ENCODE data around the gene MYBBP1A.

MYBBP1A gene

DNA sequence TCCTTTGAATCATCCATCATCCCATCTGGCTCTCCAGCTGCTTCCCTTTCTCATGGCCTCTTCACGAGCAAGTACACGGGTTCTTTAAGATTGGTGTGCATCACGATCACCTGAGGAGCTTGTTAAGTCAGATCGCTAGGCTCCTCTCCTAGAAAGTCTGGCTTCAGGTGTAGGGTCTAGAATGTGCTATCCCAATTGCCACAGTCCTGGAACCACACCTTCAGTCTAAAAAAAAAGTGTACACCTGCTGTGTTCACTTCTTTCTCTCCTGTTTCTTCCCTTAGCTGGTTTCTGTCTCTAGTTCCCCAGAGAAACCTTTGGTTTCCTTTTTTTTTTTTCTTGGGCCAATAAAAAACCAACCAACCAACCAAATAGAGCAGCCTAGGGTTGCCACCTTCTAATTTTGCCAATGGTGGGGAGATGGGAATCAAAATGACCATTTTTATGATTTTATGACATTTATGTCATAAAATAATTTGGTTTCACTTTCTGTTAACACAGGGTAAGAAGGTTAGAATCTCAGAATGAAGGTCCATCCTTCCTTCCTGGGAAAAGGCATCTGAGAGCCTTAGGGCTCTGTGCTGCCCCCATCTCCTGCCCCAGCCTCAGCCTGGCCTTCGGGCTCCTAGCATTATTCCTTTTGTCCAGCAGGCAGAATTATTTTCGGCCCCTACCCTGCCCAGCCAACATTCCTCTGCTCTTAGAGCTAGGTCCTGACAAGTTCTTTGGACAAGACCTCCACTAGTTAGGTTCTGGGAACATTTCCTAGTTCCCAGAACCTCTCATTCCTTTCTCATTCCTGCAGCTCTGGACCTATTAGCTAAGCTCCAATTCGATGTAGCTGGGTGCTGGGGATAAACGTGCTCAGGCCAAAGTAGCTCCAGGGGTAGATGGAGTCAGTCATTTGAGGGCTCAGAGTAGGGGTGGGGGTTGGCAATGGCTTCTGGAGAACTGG lies 7.1 kb upstream of the MYBBP1A start:
- H3K9ac ChIP-seq (ENCODE audit: low read length), result no peak overlapping the region
- H3K27me3 ChIP-seq (ENCODE audit: control insufficient read depth in 1 of 2, insufficient read depth in 2 of 2, low read length in 2 of 2), result no peaks in the 10 kb centered on the region
- no peaks in the 10 kb centered on the region for H3K36me3 ChIP-seq (ENCODE audit: insufficient read depth, low read length)
- no peak overlapping the region for H3K27ac ChIP-seq (ENCODE audit: low read depth, low read length)
- H3K4me3 ChIP-seq (ENCODE audit: low read depth in 1 of 2, low read length in 2 of 2), result no peak overlapping the region
- H3K9me3 ChIP-seq (ENCODE audit: low read length), result no peaks in the 10 kb centered on the region
- H3K4me1 ChIP-seq (ENCODE audit: insufficient read depth, low read length), result no peaks in the 10 kb centered on the region

- peaks cover 6% of the 10 kb centered on the region for H3K4me1 ChIP-seq (ENCODE audit: insufficient read depth, low read length)
- no peaks in the 10 kb centered on the region for H3K27me3 ChIP-seq (ENCODE audit: control insufficient read depth in 1 of 2, insufficient read depth in 2 of 2, low read length in 2 of 2)
- no peak overlapping the region for H3K9ac ChIP-seq (ENCODE audit: low read length)
- H3K4me3 ChIP-seq (ENCODE audit: low read depth in 1 of 2, low read length in 2 of 2), result no peak overlapping the region
- H3K36me3 ChIP-seq (ENCODE audit: insufficient read depth, low read length), result no peaks in the 10 kb centered on the region
- no peaks in the 10 kb centered on the region for H3K9me3 ChIP-seq (ENCODE audit: low read length)
- no peak overlapping the region for H3K27ac ChIP-seq (ENCODE audit: low read depth, low read length)
Measured at GRCh38 chr17:4560837-4561256, 5.7 kb upstream of the MYBBP1A start.

- no peaks in the 10 kb centered on the region for H3K9me3 ChIP-seq (ENCODE audit: low read length)
- no peak within 1 kb of the TSS for H3K27ac ChIP-seq (ENCODE audit: low read depth, low read length)
- H3K36me3 ChIP-seq (ENCODE audit: insufficient read depth, low read length), result no peaks in the 10 kb centered on the region
- H3K9ac ChIP-seq (ENCODE audit: low read length), result no peak within 1 kb of the TSS
- no peak within 1 kb of the TSS for H3K4me3 ChIP-seq (ENCODE audit: low read depth in 1 of 2, low read length in 2 of 2)
- H3K4me1 ChIP-seq (ENCODE audit: insufficient read depth, low read length), result peaks cover 8% of the 10 kb centered on the region
- no peaks in the 10 kb centered on the region for H3K27me3 ChIP-seq (ENCODE audit: control insufficient read depth in 1 of 2, insufficient read depth in 2 of 2, low read length in 2 of 2)
Measured at GRCh38 chr17:4560421-4560820, 5.2 kb upstream of the MYBBP1A start, which contains the start of gene GGT6. Gene GGT6 (minus strand): TSS chr17:4560577. CDS start chr17:4560521, 56 bp downstream.

GRCh38 chr17:4559966-4560365 lies 4.8 kb upstream of the MYBBP1A start:
- Histone ChIP-seq H3K27me3 (ENCODE audit: control insufficient read depth in 1 of 2, insufficient read depth in 2 of 2, low read length in 2 of 2) (no peaks in the 10 kb centered on the region), H3K9me3 (ENCODE audit: low read length) (no peaks in the 10 kb centered on the region), H3K36me3 (ENCODE audit: insufficient read depth, low read length) (no peaks in the 10 kb centered on the region), H3K9ac (ENCODE audit: low read length) (no peak overlapping the region), H3K4me1 (ENCODE audit: insufficient read depth, low read length) (peaks cover 8% of the 10 kb centered on the region), H3K4me3 (ENCODE audit: low read depth in 1 of 2, low read length in 2 of 2) (no peak overlapping the region), H3K27ac (ENCODE audit: low read depth, low read length) (no peak overlapping the region)

DNA sequence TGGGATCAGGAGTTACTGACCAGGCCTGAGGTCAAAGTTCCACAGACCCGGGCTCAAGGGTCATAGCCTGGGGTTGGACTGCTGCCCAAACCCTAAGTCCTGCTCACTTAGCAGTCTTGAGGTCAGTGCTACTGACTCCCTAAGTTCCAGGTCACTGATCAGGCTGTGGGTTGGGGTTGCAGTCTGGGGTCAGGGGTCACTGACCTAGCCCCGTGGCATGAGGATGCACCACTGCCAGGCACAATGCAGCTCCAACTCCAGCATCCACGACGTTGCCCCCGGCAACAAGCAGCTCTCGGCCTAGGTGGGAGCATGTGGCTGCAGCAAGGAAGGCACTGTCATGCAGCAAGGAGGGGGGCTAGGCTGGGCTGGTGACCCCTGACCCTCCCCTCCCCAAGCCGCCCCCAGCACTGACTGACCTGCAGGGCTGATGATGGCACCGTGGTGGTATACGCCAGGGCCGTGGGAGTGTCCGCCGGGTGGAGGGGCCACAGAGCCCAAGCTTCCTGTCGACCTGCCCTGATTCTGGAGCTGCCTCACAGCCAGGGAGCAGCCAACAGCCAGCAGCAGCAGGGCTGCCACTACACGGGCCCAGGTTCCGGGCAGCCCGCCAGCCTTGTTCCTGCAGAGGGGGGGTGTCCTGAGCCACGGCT lies 4.1 kb upstream of the MYBBP1A start:
- Histone ChIP-seq H3K4me3 (ENCODE audit: low read depth in 1 of 2, low read length in 2 of 2) (no peak overlapping the region), H3K9ac (ENCODE audit: low read length) (no peak overlapping the region), H3K36me3 (ENCODE audit: insufficient read depth, low read length) (no peaks in the 10 kb centered on the region), H3K27me3 (ENCODE audit: control insufficient read depth in 1 of 2, insufficient read depth in 2 of 2, low read length in 2 of 2) (no peaks in the 10 kb centered on the region), H3K9me3 (ENCODE audit: low read length) (no peaks in the 10 kb centered on the region), H3K4me1 (ENCODE audit: insufficient read depth, low read length) (peaks cover 14% of the 10 kb centered on the region), H3K27ac (ENCODE audit: low read depth, low read length) (no peak overlapping the region)

DNA sequence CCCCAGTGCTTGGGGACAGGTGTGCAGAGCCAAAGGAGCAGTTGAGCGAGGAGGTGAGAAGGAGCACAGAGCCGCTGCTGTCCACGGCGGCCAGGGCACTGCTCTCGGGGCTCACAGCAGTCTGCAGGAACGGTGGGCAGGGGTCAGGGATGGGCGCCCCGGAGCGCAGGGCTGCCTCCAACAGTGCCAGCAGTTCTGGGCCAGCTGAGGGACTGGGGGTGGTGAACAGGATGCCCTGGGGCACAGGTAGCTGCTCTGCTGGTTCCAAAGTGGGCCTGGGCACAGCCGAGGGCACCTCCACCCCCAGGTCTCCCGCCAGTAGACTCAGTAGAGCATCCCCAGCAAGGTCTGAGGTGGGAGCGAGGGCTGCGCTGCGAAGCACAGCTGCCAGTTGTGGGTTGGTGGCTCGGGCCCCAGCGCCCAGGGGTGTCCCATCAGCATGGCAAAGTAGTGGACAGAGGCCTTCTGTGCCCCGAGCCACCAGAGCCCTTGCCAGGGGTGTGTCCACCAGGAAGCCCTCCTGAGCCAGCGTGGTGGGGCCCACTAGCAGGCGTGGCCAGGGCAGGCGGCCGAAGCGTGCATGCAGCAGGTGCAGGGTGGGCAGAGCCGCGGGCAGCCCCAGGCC lies 3.3 kb upstream of the MYBBP1A start:
- H3K4me1 ChIP-seq (ENCODE audit: insufficient read depth, low read length), result peaks cover 22% of the 10 kb centered on the region
- no peak overlapping the region for H3K9ac ChIP-seq (ENCODE audit: low read length)
- H3K27ac ChIP-seq (ENCODE audit: low read depth, low read length), result no peak overlapping the region
- H3K9me3 ChIP-seq (ENCODE audit: low read length), result no peaks in the 10 kb centered on the region
- H3K4me3 ChIP-seq (ENCODE audit: low read depth in 1 of 2, low read length in 2 of 2), result no peak overlapping the region
- peaks cover 5% of the 10 kb centered on the region for H3K36me3 ChIP-seq (ENCODE audit: insufficient read depth, low read length)
- H3K27me3 ChIP-seq (ENCODE audit: control insufficient read depth in 1 of 2, insufficient read depth in 2 of 2, low read length in 2 of 2), result no peaks in the 10 kb centered on the region

DNA sequence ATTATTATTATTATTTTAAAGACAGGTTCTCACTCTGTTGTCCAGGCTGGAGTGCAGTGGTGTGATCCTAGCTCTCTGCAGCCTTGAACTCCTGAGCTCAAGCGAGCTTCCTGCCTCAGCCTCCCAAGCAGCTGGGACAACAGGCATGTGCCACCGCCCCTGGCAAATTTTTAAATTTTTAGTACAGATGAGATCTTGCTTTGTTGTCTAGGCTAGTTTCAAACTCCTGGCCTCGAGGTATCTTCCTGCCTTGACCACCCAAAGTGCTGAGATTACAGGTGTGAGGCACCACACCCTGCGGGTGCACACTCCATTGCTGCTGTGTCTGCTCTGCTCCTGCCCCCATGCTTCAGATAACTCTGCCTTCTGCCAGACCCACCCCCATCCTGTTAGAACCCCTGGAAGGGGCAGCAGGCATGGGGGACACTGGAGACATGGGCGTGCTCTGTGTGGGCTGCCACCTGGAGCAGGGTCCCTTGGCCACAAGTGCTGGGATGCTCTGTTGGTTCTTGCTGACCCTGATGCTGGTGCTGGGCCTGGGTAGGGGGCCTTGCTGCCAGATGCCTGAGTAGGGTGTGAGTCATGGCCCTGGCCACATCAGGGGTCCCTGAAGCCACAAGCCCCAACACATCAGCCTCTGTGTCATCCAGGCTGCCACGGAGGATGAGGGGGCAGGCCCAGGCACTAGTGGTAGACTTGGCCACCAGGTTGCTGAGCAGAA lies 2.6 kb upstream of the MYBBP1A start:
- Histone ChIP-seq H3K9ac (ENCODE audit: low read length) (no peak overlapping the region), H3K9me3 (ENCODE audit: low read length) (no peaks in the 10 kb centered on the region), H3K27ac (ENCODE audit: low read depth, low read length) (no peak overlapping the region), H3K36me3 (ENCODE audit: insufficient read depth, low read length) (peaks cover 12% of the 10 kb centered on the region), H3K4me1 (ENCODE audit: insufficient read depth, low read length) (peaks cover 22% of the 10 kb centered on the region), H3K27me3 (ENCODE audit: control insufficient read depth in 1 of 2, insufficient read depth in 2 of 2, low read length in 2 of 2) (no peaks in the 10 kb centered on the region), H3K4me3 (ENCODE audit: low read depth in 1 of 2, low read length in 2 of 2) (no peak overlapping the region)

DNA sequence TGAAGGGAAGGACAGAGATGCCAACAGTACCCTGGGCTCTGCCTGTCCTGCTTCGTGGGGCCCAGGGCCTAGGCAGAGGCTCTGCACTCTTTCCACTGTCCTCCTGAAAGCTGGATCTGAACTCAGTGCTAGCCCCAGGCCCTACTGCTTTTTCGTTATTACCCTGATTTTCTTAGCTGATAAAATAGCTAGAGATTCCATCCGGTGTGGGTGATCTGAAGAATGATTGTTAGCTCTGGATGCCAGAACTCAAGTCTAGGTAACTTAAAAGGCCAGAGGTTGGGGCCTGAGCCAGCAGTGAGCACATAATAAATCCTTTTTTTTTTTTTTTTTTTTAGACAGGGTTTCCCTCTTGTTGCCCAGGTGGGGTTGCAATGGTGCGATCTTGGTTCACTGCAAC lies 1.8 kb upstream of the MYBBP1A start:
- peaks cover 22% of the 10 kb centered on the region for H3K4me1 ChIP-seq (ENCODE audit: insufficient read depth, low read length)
- H3K9ac ChIP-seq (ENCODE audit: low read length), result no peak overlapping the region

DNA sequence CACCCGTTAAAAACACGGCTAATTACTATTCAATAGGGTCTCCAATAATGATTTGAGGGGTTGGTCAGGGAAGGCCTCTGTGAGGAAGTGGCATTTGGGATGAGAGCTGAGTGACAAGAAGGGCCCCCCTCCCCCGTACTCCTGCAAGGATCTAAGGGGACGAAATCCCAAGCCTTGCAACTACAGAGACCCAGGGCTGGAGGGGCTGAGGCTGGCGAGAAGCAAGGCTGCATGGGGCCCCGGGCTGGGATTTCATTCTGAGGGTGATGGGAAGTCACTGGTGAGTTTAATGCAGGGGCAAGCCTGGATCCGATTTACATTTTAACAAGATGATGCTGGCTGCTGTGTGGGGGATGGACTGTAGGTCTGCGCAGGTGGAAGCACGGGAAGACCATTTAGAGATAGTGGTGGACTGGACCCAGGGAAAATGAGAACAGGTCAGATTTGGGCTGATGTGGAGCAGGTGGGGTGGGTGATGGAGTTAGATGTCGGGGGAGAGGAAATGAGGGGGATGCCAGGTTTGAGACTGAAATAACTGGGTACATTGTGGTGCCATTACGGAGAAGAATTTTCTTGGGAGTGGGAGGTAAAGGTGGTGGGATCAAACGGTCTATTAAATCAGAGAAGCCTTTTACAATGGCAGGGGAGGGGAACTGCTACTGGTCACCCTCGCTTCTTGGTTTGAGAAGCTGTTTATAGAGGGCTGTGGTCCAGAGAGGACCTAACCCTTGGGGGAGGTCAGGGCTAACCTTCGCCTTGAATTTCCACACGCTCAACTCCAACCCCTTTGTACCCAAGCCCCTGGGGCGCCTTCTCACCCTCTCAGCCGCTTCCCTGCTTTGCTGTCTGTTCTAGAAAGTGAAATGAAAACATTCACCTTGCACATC lies 932 bp upstream of the MYBBP1A start:
- H3K36me3 ChIP-seq (ENCODE audit: insufficient read depth, low read length), result peaks cover 20% of the 10 kb centered on the region
- peak overlapping the region; percentile 45 to 92 for H3K4me3 ChIP-seq (ENCODE audit: low read depth in 1 of 2, low read length in 2 of 2)
- H3K4me1 ChIP-seq (ENCODE audit: insufficient read depth, low read length), result peaks cover 22% of the 10 kb centered on the region
- H3K27ac ChIP-seq (ENCODE audit: low read depth, low read length), result peak overlapping the region; percentile 70
- no peaks in the 10 kb centered on the region for H3K27me3 ChIP-seq (ENCODE audit: control insufficient read depth in 1 of 2, insufficient read depth in 2 of 2, low read length in 2 of 2)
- no peaks in the 10 kb centered on the region for H3K9me3 ChIP-seq (ENCODE audit: low read length)
- peak overlapping the region; percentile 78 for H3K9ac ChIP-seq (ENCODE audit: low read length)

More for the DNA sequence above, 1.8 kb upstream of the MYBBP1A start:
- H3K27ac ChIP-seq (ENCODE audit: low read depth, low read length), result no peak overlapping the region
- H3K9me3 ChIP-seq (ENCODE audit: low read length), result no peaks in the 10 kb centered on the region
- peaks cover 20% of the 10 kb centered on the region for H3K36me3 ChIP-seq (ENCODE audit: insufficient read depth, low read length)
- H3K4me3 ChIP-seq (ENCODE audit: low read depth in 1 of 2, low read length in 2 of 2), result no peak overlapping the region
- no peaks in the 10 kb centered on the region for H3K27me3 ChIP-seq (ENCODE audit: control insufficient read depth in 1 of 2, insufficient read depth in 2 of 2, low read length in 2 of 2)

GRCh38 chr17:4554441-4554996 lies 665 bp downstream of the MYBBP1A start:
- Histone ChIP-seq H3K4me1 (ENCODE audit: insufficient read depth, low read length) (peaks cover 22% of the 10 kb centered on the region), H3K27me3 (ENCODE audit: control insufficient read depth in 1 of 2, insufficient read depth in 2 of 2, low read length in 2 of 2) (no peaks in the 10 kb centered on the region), H3K9ac (ENCODE audit: low read length) (peak overlapping the region; percentile 39), H3K9me3 (ENCODE audit: low read length) (no peaks in the 10 kb centered on the region), H3K27ac (ENCODE audit: low read depth, low read length) (peak overlapping the region; percentile 70), H3K36me3 (ENCODE audit: insufficient read depth, low read length) (peaks cover 28% of the 10 kb centered on the region), H3K4me3 (ENCODE audit: low read depth in 1 of 2, low read length in 2 of 2) (peak overlapping the region; percentile 90 to 92)
